WTC11 (cell line): ENCODE measurements around the gene ZFP2. TPM values are rescaled to one million over a fixed set of nuclear protein-coding genes. Genes with fewer than 3 reads are reported as not detected.

Experiments used
- ATAC-seq: fragments of 200-7000 bp; cut with Tn5 transposase; 2 replicates; pipeline ENCODE4 v1.10.0; 2021; ENCODE audit warnings: mild to moderate bottlenecking, moderate library complexity
- CTCF ChIA-PET: fragments of 300-600 bp; sonication (Branson Sonifier 250); formaldehyde crosslinking; loops from one replicate; lab custom pipeline; 2021; ENCODE audit warnings: antibody characterized with exemption; lab: Charles Lee
- POLR2A ChIA-PET: fragments of 350-600 bp; sonication (Branson Sonifier 250); formaldehyde crosslinking; loops from one replicate; lab custom pipeline; 2021; ENCODE audit warnings: antibody characterized with exemption; lab: Charles Lee
- DNase-seq: peaks from one replicate; pipeline ENCODE4 v3.0.0; 2021; ENCODE audit warnings: low spot score
- H3K27ac Mint-ChIP-seq: 2 replicates; pipeline ENCODE4 v1.8.0; 2021; ENCODE audit warnings: mixed read lengths
- H3K27me3 Mint-ChIP-seq: 2 replicates; pipeline ENCODE4 v1.8.0; 2021; ENCODE audit warnings: low read depth, mild to moderate bottlenecking, moderate library complexity, mixed read lengths
- H3K36me3 Mint-ChIP-seq: 2 replicates; pipeline ENCODE4 v1.8.0; 2021; ENCODE audit warnings: mixed read lengths
- H3K4me1 Mint-ChIP-seq: 2 replicates; pipeline ENCODE4 v1.8.0; 2022; ENCODE audit warnings: mixed read lengths
- H3K4me3 Mint-ChIP-seq: 2 replicates; pipeline ENCODE4 v1.8.0; 2021; ENCODE audit warnings: mild to moderate bottlenecking, moderate library complexity, mixed read lengths
- H3K9me3 Mint-ChIP-seq: 2 replicates; pipeline ENCODE4 v1.8.0; 2021; ENCODE audit warnings: mixed read lengths
- AFF4 ChIP-seq: sonication (generic); formaldehyde crosslinking; IDR thresholded peaks from 2 replicates; pipeline ENCODE4 v1.8.1; 2023; ENCODE audit warnings: mild to moderate bottlenecking, missing genetic modification reagents, borderline replicate concordance
- ATF1 ChIP-seq: sonication (generic); formaldehyde crosslinking; IDR thresholded peaks from 2 replicates; pipeline ENCODE4 v1.8.1; 2023; ENCODE audit warnings: mild to moderate bottlenecking, moderate library complexity, missing genetic modification reagents
- ATF3 ChIP-seq: sonication (generic); formaldehyde crosslinking; conservative IDR thresholded peaks from 2 replicates; pipeline ENCODE4 v1.8.1; 2022; ENCODE audit warnings: mild to moderate bottlenecking, missing genetic modification reagents
- ATF6 ChIP-seq: sonication (generic); formaldehyde crosslinking; IDR thresholded peaks from 2 replicates; pipeline ENCODE4 v1.8.1; 2023; ENCODE audit warnings: mild to moderate bottlenecking, missing genetic modification reagents
- ELF4 ChIP-seq: sonication (generic); formaldehyde crosslinking; IDR thresholded peaks from 2 replicates; pipeline ENCODE4 v1.8.1; 2022; ENCODE audit warnings: low read depth, mild to moderate bottlenecking, moderate library complexity, missing genetic modification reagents
- GTF2I ChIP-seq: fragments of 250-450 bp; sonication (Bioruptor Pico); conservative IDR thresholded peaks from 2 replicates; pipeline ENCODE4 v1.4.0; 2021; ENCODE audit warnings: mild to moderate bottlenecking
- MLX ChIP-seq: sonication (generic); formaldehyde crosslinking; IDR thresholded peaks from 2 replicates; pipeline ENCODE4 v1.8.1; 2023; ENCODE audit warnings: mild to moderate bottlenecking, missing genetic modification reagents, moderate library complexity
- MYBL2 ChIP-seq: sonication (generic); formaldehyde crosslinking; IDR thresholded peaks from 2 replicates; pipeline ENCODE4 v1.8.1; 2023; ENCODE audit warnings: mild to moderate bottlenecking, moderate library complexity, missing genetic modification reagents
- NFE2L1 ChIP-seq: sonication (generic); formaldehyde crosslinking; IDR thresholded peaks from 2 replicates; pipeline ENCODE4 v1.8.1; 2023; ENCODE audit warnings: missing genetic modification reagents
- SMAD3 ChIP-seq: sonication (generic); formaldehyde crosslinking; IDR thresholded peaks from 2 replicates; pipeline ENCODE4 v1.8.0; 2022; ENCODE audit warnings: missing genetic modification reagents, mild to moderate bottlenecking, borderline replicate concordance
- SMAD4 ChIP-seq: sonication (generic); formaldehyde crosslinking; IDR thresholded peaks from 2 replicates; pipeline ENCODE4 v1.8.0; 2022; ENCODE audit warnings: mild to moderate bottlenecking, missing genetic modification reagents
- SOX15 ChIP-seq: fragments of 250-450 bp; sonication (Bioruptor Pico); IDR thresholded peaks from 2 replicates; pipeline ENCODE4 v1.9.0; 2021; ENCODE audit warnings: mild to moderate bottlenecking
- ZBTB43 ChIP-seq: sonication (generic); formaldehyde crosslinking; IDR thresholded peaks from 2 replicates; pipeline ENCODE4 v1.8.1; 2023; ENCODE audit warnings: mild to moderate bottlenecking, missing genetic modification reagents
- ZNF423 ChIP-seq: fragments of 250-450 bp; sonication (Bioruptor Pico); IDR thresholded peaks from 2 replicates; pipeline ENCODE4 v2.1.2; 2022; ENCODE audit warnings: mild to moderate bottlenecking, moderate library complexity
- ZNF512 ChIP-seq: sonication (generic); formaldehyde crosslinking; IDR thresholded peaks from 2 replicates; pipeline ENCODE4 v1.8.1; 2022; ENCODE audit warnings: missing genetic modification reagents, borderline replicate concordance
- total RNA-seq: library from RNA; stranded (reverse); gene quantifications from 3 replicates; pipeline ENCODE4 v1.2.3, GENCODE V29; 2021

The ZFP2 gene
- total RNA-seq, 1 experiment from 2014 or later = 1.0 TPM

- no peak for TF ChIP-seq AFF4
- no peak for TF ChIP-seq SMAD4 (CRISPR knock-in tag)
- no peak for TF ChIP-seq ELF4 (CRISPR knock-in tag)
- TF ChIP-seq SMAD3 (CRISPR knock-in tag) = no peak
- no peak for TF ChIP-seq ATF6 (CRISPR knock-in tag)
- TF ChIP-seq NFE2L1 (CRISPR knock-in tag) = no peak
- no peak for TF ChIP-seq MYBL2
- TF ChIP-seq MLX (CRISPR knock-in tag) = no peak
- no peak for TF ChIP-seq ATF3
Measured at GRCh38 chr5:178883815-178884430, 11.8 kb upstream of the ZFP2 start (continued).

- Mint-ChIP-seq H3K27me3 (no peaks in the 10 kb centered on the region), H3K27ac (no peak overlapping the region), H3K9me3 (peaks cover 20% of the 10 kb centered on the region), H3K36me3 (peaks cover 20% of the 10 kb centered on the region), H3K4me3 (no peak overlapping the region), H3K4me1 (peaks cover 6% of the 10 kb centered on the region; the same call in 1 of the 2 replicates)
- TF ChIP-seq SOX15 (CRISPR knock-in tag) (no peak), ZBTB43 (CRISPR knock-in tag) (no peak), ZNF512 (CRISPR knock-in tag) (no peak), GTF2I (no peak), ATF1 (CRISPR knock-in tag) (no peak), ZNF423 (CRISPR knock-in tag) (no peak)
- ChIA-PET POLR2A (no interaction called here), CTCF (interaction anchor here (0.7 to 1.2 kb wide), 2 partner anchors 95 to 594 kb away, joined by 3 to 5 read pairs; no protein-coding TSS in a partner anchor)
- DNase-seq (no peak), ATAC-seq (no peak; the same call in 1 of the 2 replicates)
Measured at GRCh38 chr5:178899289-178899688, 3.6 kb downstream of the ZFP2 start.
